CD4-positive, alpha-beta T cell (primary cell): ENCODE measurements around the gene PDZRN4. TPM values are rescaled to one million over a fixed set of nuclear protein-coding genes. Genes with fewer than 3 reads are reported as not detected.

Experiments used
- ATAC-seq: fragments of 200-7000 bp; cut with Tn5 transposase; one replicate; pipeline ENCODE4 v1.10.0; 2022; ENCODE audit warnings: mild to moderate bottlenecking; ENCODE audit not compliant: poor library complexity
- CTCF ChIA-PET: fragments of 350-600 bp; sonication (Branson Sonifier 250); formaldehyde crosslinking; loops from one replicate; lab custom pipeline; 2021; ENCODE audit warnings: antibody characterized with exemption, inconsistent platforms; lab: Charles Lee
- POLR2A ChIA-PET: fragments of 350-600 bp; sonication (Branson Sonifier 250); formaldehyde crosslinking; loops from one replicate; lab custom pipeline; 2021; ENCODE audit warnings: antibody characterized with exemption, inconsistent platforms; lab: Charles Lee
- DNase-seq, 14 experiments: peaks; one replicate each; pipeline ENCODE4 v3.0.0-alpha.2; 2013 to 2020; ENCODE audit warnings: mixed read lengths in 2 of 14
- H3K27ac ChIP-seq, 2 donors: one replicate each; pipeline versions ENCODE4 v1.5.1 to v1.7.0; 2013; ENCODE audit warnings: low read length in 2 of 2, low read depth in 1 of 2, mild to moderate bottlenecking in 1 of 2
- H3K27me3 ChIP-seq, 2 experiments: 1 replicate in 1 of 2; 2 replicates in 1 of 2; pipeline versions ENCODE4 v1.6.1 to v1.7.0; 2013; ENCODE audit warnings: low read length in 2 of 2, control low read depth in 1 of 2, mild to moderate bottlenecking in 1 of 2, moderate library complexity in 1 of 2; ENCODE audit not compliant: insufficient read depth in 2 of 2, control insufficient read depth in 1 of 2
- H3K36me3 ChIP-seq: one replicate; pipeline ENCODE4 v1.6.1; 2013; ENCODE audit warnings: low read length, control low read depth; ENCODE audit not compliant: insufficient read depth
- H3K4me1 ChIP-seq: one replicate; pipeline ENCODE4 v1.6.1; 2013; ENCODE audit warnings: low read length, control low read depth; ENCODE audit not compliant: insufficient read depth
- H3K4me3 ChIP-seq: one replicate; pipeline ENCODE4 v1.5.1; 2013; ENCODE audit warnings: mild to moderate bottlenecking, low read length, moderate library complexity
- H3K9me3 ChIP-seq, 2 experiments: 1 replicate in 1 of 2; 2 replicates in 1 of 2; pipeline versions ENCODE4 v1.6.1 to v1.7.0; 2013; ENCODE audit warnings: low read length in 2 of 2, mild to moderate bottlenecking in 2 of 2, control low read depth in 1 of 2, moderate library complexity in 1 of 2; ENCODE audit not compliant: control insufficient read depth in 1 of 2, insufficient read depth in 1 of 2
- H3K27ac Mint-ChIP-seq: one replicate; pipeline ENCODE4 v1.8.0; 2020; ENCODE audit warnings: mixed read lengths
- H3K27me3 Mint-ChIP-seq: one replicate; pipeline ENCODE4 v1.8.0; 2021; ENCODE audit warnings: mixed read lengths
- H3K36me3 Mint-ChIP-seq: one replicate; pipeline ENCODE4 v1.8.0; 2021; ENCODE audit warnings: low read depth, mixed read lengths
- H3K4me1 Mint-ChIP-seq: one replicate; pipeline ENCODE4 v1.8.0; 2021; ENCODE audit warnings: low read depth, mixed read lengths
- H3K4me3 Mint-ChIP-seq: one replicate; pipeline ENCODE4 v1.8.0; 2020; ENCODE audit warnings: mild to moderate bottlenecking, mixed read lengths
- H3K9me3 Mint-ChIP-seq: one replicate; pipeline ENCODE4 v1.8.0; 2020; ENCODE audit warnings: mixed read lengths
- intact Hi-C, 2 experiments: fragments of 100-400 bp; cut with DNase I in 1 of 2; cut with micrococcal nuclease in 1 of 2; formaldehyde crosslinking; loops; one replicate each; pipeline versions ENCODE4 v1.15.1 to v1.9.0; 2023 to 2025; cut with DNase I, micrococcal nuclease
- total RNA-seq, 174 experiments: library from RNA in 2 of 174; stranded (reverse) in 2 of 174; gene quantifications; one replicate each; pipeline ENCODE4 v1.2.3 and lab custom pipeline; 2021 to 2026
- TF ChIP-seq, protein P1 (sequence below): fragments of 200-600 bp; IDR thresholded peaks from one replicate; pipeline ENCODE4 v1.8.0; 2022; ENCODE audit warnings: antibody characterized with exemption, mild to moderate bottlenecking

PDZRN4 gene
- total RNA-seq, 2 experiments from 2014 or later = not detected

DNA sequence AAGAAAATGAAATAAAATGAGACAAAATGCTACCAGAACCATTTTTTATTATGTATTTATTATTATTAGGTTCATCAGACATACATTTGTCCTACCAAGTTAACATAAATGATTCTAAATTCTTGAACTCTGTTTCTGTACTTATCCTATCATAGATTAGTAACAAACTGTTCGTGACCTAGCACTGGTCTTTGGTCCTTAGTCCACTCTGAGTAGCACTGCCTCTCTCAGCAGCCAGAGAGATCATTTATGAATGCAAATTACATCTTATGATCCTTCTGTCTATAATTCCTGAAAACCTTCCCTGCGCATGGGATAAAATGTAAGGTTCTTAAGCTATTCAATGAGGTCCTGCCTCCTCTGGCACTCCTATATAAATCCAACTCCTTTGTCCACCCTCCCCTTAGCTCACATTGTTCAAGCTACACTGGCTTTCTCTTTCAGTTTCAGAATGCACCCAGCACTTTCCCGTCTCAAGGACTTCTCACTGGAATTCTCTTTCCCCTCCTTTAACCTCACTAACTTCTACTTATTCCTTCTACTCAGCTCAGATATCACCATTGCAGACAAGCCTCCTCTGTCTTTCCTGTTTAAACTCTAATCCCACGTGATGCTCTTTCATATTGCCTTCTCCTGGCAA is 17.1 kb downstream of the PDZRN4 start:
- H3K9me3 ChIP-seq = no peaks in the 10 kb centered on the region
- Mint-ChIP-seq H3K9me3 (peaks cover 3% of the 10 kb centered on the region), H3K27ac (no peak overlapping the region), H3K36me3 (no peaks in the 10 kb centered on the region), H3K27me3 (no peaks in the 10 kb centered on the region), H3K4me1 (no peaks in the 10 kb centered on the region), H3K4me3 (no peak overlapping the region)
- no peak overlapping the region for H3K27ac ChIP-seq
- H3K4me1 ChIP-seq = no peaks in the 10 kb centered on the region
- intact Hi-C loops = no loop called here
- CTCF ChIA-PET = no interaction called here
- POLR2A ChIA-PET = no interaction called here
- DNase-seq (no peak), ATAC-seq (no peak)
- no peak overlapping the region for H3K4me3 ChIP-seq
- H3K36me3 ChIP-seq = no peaks in the 10 kb centered on the region
- TF ChIP-seq, protein P1, sequence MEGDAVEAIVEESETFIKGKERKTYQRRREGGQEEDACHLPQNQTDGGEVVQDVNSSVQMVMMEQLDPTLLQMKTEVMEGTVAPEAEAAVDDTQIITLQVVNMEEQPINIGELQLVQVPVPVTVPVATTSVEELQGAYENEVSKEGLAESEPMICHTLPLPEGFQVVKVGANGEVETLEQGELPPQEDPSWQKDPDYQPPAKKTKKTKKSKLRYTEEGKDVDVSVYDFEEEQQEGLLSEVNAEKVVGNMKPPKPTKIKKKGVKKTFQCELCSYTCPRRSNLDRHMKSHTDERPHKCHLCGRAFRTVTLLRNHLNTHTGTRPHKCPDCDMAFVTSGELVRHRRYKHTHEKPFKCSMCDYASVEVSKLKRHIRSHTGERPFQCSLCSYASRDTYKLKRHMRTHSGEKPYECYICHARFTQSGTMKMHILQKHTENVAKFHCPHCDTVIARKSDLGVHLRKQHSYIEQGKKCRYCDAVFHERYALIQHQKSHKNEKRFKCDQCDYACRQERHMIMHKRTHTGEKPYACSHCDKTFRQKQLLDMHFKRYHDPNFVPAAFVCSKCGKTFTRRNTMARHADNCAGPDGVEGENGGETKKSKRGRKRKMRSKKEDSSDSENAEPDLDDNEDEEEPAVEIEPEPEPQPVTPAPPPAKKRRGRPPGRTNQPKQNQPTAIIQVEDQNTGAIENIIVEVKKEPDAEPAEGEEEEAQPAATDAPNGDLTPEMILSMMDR = no peak
- no peaks in the 10 kb centered on the region for H3K27me3 ChIP-seq

DNA sequence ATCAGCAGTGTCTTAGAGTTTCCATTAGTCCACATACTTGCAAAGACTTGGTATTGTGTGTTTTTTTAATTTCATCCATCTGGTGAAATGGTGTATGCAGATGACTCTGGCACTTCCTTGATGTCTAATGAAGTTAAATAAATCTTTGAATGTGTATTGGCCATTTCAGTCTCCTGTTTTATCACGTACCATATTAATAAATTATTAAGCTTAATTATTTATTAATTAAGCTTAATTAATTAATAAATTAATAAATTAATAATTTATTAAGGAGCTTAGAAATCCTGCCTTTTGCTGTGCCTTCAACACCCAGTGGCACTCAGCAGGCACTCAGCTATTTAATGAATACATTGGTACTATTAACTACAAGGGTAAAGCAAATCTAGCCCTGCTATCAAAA is 18.2 kb downstream of the PDZRN4 start:
- Mint-ChIP-seq H3K27ac (no peak overlapping the region), H3K4me1 (no peaks in the 10 kb centered on the region), H3K9me3 (no peaks in the 10 kb centered on the region), H3K4me3 (no peak overlapping the region), H3K27me3 (no peaks in the 10 kb centered on the region), H3K36me3 (no peaks in the 10 kb centered on the region)
- DNase-seq = no peak
- no peak overlapping the region for H3K4me3 ChIP-seq
- H3K4me1 ChIP-seq = no peaks in the 10 kb centered on the region
- no peaks in the 10 kb centered on the region for H3K36me3 ChIP-seq
- ChIA-PET POLR2A (no interaction called here), CTCF (no interaction called here)
- TF ChIP-seq, protein P1 = no peak
- H3K9me3 ChIP-seq = no peaks in the 10 kb centered on the region
- no peaks in the 10 kb centered on the region for H3K27me3 ChIP-seq
- intact Hi-C loops = no loop called here
- no peak overlapping the region for H3K27ac ChIP-seq
- ATAC-seq = no peak

DNA sequence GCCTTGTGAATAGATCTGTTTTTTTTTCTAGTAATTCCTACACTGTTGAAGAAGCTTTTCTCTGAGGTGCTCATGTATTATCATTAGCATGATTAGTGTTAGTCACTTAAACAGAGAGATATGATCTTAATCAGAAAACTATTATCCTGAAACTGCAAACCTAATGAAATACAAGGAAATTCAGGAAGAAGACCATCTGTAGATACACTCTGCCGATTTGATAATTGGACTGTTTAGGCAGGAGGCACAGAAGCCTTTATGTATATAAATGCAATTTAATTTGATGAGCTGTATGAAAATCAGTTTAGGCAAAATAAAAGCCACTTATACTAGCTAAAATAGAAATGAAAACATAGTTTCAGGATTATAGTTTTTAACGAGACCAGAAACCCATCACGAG is 23.3 kb downstream of the PDZRN4 start:
- ATAC-seq = no peak
- Mint-ChIP-seq H3K27ac (no peak overlapping the region), H3K4me1 (no peaks in the 10 kb centered on the region), H3K9me3 (no peaks in the 10 kb centered on the region), H3K27me3 (peaks cover 4% of the 10 kb centered on the region), H3K36me3 (no peaks in the 10 kb centered on the region), H3K4me3 (no peak overlapping the region)
- ChIA-PET CTCF (no interaction called here), POLR2A (no interaction called here)
- no peak overlapping the region for H3K4me3 ChIP-seq
- TF ChIP-seq, protein P1 = no peak
- no peaks in the 10 kb centered on the region for H3K36me3 ChIP-seq
- no peak overlapping the region for H3K27ac ChIP-seq
- no peaks in the 10 kb centered on the region for H3K4me1 ChIP-seq
- intact Hi-C loops = no loop called here
- no peaks in the 10 kb centered on the region for H3K27me3 ChIP-seq
- no peaks in the 10 kb centered on the region for H3K9me3 ChIP-seq
- no peak for DNase-seq
